Mesenchymal stem cell (in vitro differentiated cells and primary cell): ENCODE data around the gene SIRT7.

ENCODE experiments used
- DNase-seq: peaks from one replicate; pipeline ENCODE4 v3.0.0-alpha.2; 2013
- H2AFZ ChIP-seq: one replicate; pipeline ENCODE4 v1.6.1; 2013; ENCODE audit warnings: low read depth, mild to moderate bottlenecking, control low read depth, inconsistent platforms, low read length, moderate library complexity
- H2AK5ac ChIP-seq: 2 replicates; pipeline ENCODE4 v1.6.1; 2013; ENCODE audit warnings: low read length, moderate library complexity, mild to moderate bottlenecking, inconsistent platforms; ENCODE audit not compliant: severe bottlenecking
- H2BK120ac ChIP-seq: one replicate; pipeline ENCODE4 v1.6.1; 2013; ENCODE audit warnings: low read depth, mild to moderate bottlenecking, inconsistent platforms, low read length, moderate library complexity
- H2BK12ac ChIP-seq, 2 experiments: one replicate each; pipeline ENCODE4 v1.6.1; 2013; ENCODE audit warnings: inconsistent platforms in 2 of 2, low read length in 2 of 2, mild to moderate bottlenecking in 2 of 2, moderate library complexity in 2 of 2, control low read depth in 1 of 2
- H2BK15ac ChIP-seq: one replicate; pipeline ENCODE4 v1.6.1; 2013; ENCODE audit warnings: mild to moderate bottlenecking, low read depth, inconsistent platforms; ENCODE audit not compliant: poor library complexity, severe bottlenecking
- H2BK5ac ChIP-seq: 2 replicates; pipeline ENCODE4 v1.6.1; 2013; ENCODE audit warnings: low read depth, mild to moderate bottlenecking, low read length, control low read depth, inconsistent platforms; ENCODE audit not compliant: poor library complexity, severe bottlenecking
- H3K14ac ChIP-seq, 2 experiments: one replicate each; pipeline ENCODE4 v1.6.1; 2013; ENCODE audit warnings: inconsistent platforms in 2 of 2, low read length in 2 of 2, control low read depth in 1 of 2, mild to moderate bottlenecking in 1 of 2, moderate library complexity in 1 of 2
- H3K18ac ChIP-seq, 2 experiments: one replicate each; pipeline ENCODE4 v1.6.1; 2013; ENCODE audit warnings: inconsistent platforms in 2 of 2, low read length in 2 of 2, control low read depth in 1 of 2, low read depth in 1 of 2, mild to moderate bottlenecking in 1 of 2
- H3K23ac ChIP-seq, 2 experiments: one replicate each; pipeline ENCODE4 v1.6.1; 2013; ENCODE audit warnings: inconsistent platforms in 2 of 2, low read length in 2 of 2, mild to moderate bottlenecking in 2 of 2, moderate library complexity in 2 of 2, control low read depth in 1 of 2
- H3K27ac ChIP-seq: 2 replicates; pipeline ENCODE4 v1.5.1; 2013; ENCODE audit warnings: mild to moderate bottlenecking, moderate library complexity, low read length, control low read depth, inconsistent platforms; ENCODE audit not compliant: poor library complexity, severe bottlenecking
- H3K27me3 ChIP-seq, 2 experiments: 2 replicates each; pipeline versions ENCODE4 v1.6.1 to v1.7.0; 2013; ENCODE audit warnings: low read length in 2 of 2, mild to moderate bottlenecking in 2 of 2, moderate library complexity in 2 of 2, control low read depth in 1 of 2, inconsistent platforms in 1 of 2; ENCODE audit not compliant: control insufficient read depth in 1 of 2, insufficient read depth in 1 of 2
- H3K36me3 ChIP-seq, 2 experiments: 2 replicates each; pipeline versions ENCODE4 v1.6.1 to v1.7.0; 2013; ENCODE audit warnings: low read length in 2 of 2, control low read depth in 1 of 2, inconsistent platforms in 1 of 2, low read depth in 1 of 2, mild to moderate bottlenecking in 1 of 2; ENCODE audit not compliant: insufficient read depth in 2 of 2, control insufficient read depth in 1 of 2
- H3K4ac ChIP-seq, 2 experiments: one replicate each; pipeline ENCODE4 v1.6.1; 2013; ENCODE audit warnings: inconsistent platforms in 2 of 2, low read length in 2 of 2, mild to moderate bottlenecking in 2 of 2, moderate library complexity in 2 of 2, control low read depth in 1 of 2, low read depth in 1 of 2
- H3K4me1 ChIP-seq: 2 replicates; pipeline ENCODE4 v1.6.1; 2013; ENCODE audit warnings: low read depth, low read length, control low read depth; ENCODE audit not compliant: control insufficient read depth, insufficient read depth
- H3K4me2 ChIP-seq: 2 replicates; pipeline ENCODE4 v1.6.1; 2013; ENCODE audit warnings: low read length, mild to moderate bottlenecking, inconsistent platforms; ENCODE audit not compliant: poor library complexity, severe bottlenecking
- H3K4me3 ChIP-seq, 2 experiments: 2 replicates each; pipeline versions ENCODE4 v1.5.1 to v1.7.0; 2013; ENCODE audit warnings: low read length in 2 of 2, mild to moderate bottlenecking in 2 of 2, control low read depth in 1 of 2, low read depth in 1 of 2; ENCODE audit not compliant: insufficient read depth in 1 of 2
- H3K79me1 ChIP-seq: replicated peaks from 2 replicates; pipeline ENCODE4 v1.6.1; 2013; ENCODE audit warnings: mild to moderate bottlenecking, control low read depth, low read length, inconsistent platforms; ENCODE audit not compliant: poor library complexity, severe bottlenecking
- H3K9ac ChIP-seq: 2 replicates; pipeline ENCODE4 v1.7.0; 2013; ENCODE audit warnings: mild to moderate bottlenecking, low read length, moderate library complexity
- H3K9me3 ChIP-seq: 2 replicates; pipeline ENCODE4 v1.7.0; 2013; ENCODE audit warnings: mild to moderate bottlenecking, low read length; ENCODE audit not compliant: control insufficient read depth
- H4K8ac ChIP-seq: one replicate; pipeline ENCODE4 v1.6.1; 2013; ENCODE audit warnings: inconsistent platforms, mild to moderate bottlenecking, low read length, moderate library complexity
- H4K91ac ChIP-seq: one replicate; pipeline ENCODE4 v1.6.1; 2013; ENCODE audit warnings: mild to moderate bottlenecking, low read length, inconsistent platforms
- WGBS: methylation state at CpG from one replicate; pipeline ENCODE4 v1.1.7; 2013; ENCODE audit warnings: mixed read lengths; 5-methylcytosine and 5-hydroxymethylcytosine counted together

Gene SIRT7

DNA sequence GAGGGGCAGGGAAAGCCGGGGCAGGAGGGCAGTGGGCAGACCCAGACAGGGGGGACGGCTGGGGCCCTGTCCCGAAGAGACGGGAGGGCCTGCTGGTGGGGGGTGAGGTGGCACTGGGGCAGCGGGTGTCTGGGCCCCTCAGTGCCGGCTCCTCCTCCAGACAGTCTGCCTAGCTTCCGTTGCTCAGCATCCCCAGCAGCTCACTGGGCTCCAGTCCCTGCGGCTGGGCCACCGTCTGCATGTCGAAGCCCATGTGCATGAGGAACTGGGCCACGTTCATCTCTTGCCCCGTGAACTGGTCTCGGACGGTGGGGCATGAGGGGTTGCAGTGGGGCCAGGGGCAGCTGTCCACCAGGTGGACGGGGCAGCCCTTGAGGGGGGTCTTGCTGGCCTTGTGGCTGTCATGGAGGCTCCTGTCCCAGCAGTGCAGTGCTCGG, 34.8 kb upstream of the SIRT7 start:
- DNase-seq = no peak
- H2AK5ac ChIP-seq = no peak overlapping the region
- no peak overlapping the region for H2AFZ ChIP-seq
- H3K23ac ChIP-seq = no peak overlapping the region
- 89% methylated on average over 16 of the region's 16 CpGs for WGBS
- no peak overlapping the region for H3K9ac ChIP-seq
- H4K91ac ChIP-seq = no peak overlapping the region
- no peak overlapping the region for H3K4ac ChIP-seq
- H3K4me1 ChIP-seq = peaks cover 13% of the 10 kb centered on the region
- no peak overlapping the region for H2BK120ac ChIP-seq
- H3K18ac ChIP-seq = no peak overlapping the region
- H3K27me3 ChIP-seq = peaks cover 1 to 45% of the 10 kb centered on the region in 2 experiments
- H3K79me1 ChIP-seq = no peaks in the 10 kb centered on the region
- H2BK15ac ChIP-seq = no peak overlapping the region
- no peak overlapping the region for H2BK12ac ChIP-seq
- H4K8ac ChIP-seq = peak overlapping the region; percentile 21
- no peak overlapping the region for H3K14ac ChIP-seq
- H3K9me3 ChIP-seq = no peaks in the 10 kb centered on the region
- H3K4me2 ChIP-seq = no peak overlapping the region
- H3K27ac ChIP-seq = no peak overlapping the region
- H2BK5ac ChIP-seq = no peak overlapping the region
- no peaks in the 10 kb centered on the region for H3K36me3 ChIP-seq
- H3K4me3 ChIP-seq = no peak overlapping the region

DNA sequence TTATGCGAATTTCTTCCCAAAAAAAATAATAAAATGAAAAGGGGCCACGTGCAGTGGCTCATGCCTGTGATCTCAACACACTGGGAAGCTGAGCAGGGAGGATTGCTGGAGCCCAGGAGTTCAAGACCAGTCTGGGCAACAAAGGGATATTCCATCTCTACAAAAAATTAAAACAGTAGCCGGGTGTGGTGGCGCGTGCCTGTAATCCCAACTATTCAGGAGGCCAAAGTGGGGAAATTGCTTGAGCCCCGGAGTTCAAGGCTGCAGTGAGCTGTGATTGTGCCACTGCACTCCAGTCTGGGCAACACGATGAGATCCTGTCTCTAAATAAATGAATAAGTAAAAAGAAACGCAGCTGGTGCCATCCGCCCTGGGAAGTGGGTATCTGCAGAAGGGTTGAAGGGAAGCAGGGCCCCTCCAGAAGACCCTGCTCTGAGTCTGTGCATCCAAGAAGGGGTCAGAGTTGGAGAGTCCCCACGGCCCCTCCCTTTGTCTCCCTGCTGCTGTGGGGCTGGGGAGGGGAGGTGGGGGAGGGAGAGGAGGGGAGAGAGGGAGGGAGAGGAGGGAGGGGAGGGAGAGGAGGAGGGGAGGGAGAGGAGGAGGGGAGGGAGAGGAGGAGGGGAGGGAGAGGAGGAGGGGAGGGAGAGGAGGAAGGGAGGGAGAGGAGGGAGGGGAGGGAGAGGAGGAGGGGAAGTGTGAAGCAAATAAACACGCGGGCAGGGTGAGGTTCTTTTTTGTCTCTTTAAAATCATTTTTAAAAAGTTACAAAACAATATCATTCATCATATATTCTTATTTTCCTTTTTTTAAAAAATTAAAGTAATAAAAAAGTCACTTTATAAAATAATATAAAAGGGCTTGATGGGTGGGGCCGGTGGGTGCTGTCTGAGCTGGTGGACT, 34.1 kb upstream of the SIRT7 start:
- peaks cover 13% of the 10 kb centered on the region for H3K4me1 ChIP-seq
- no peak overlapping the region for H3K23ac ChIP-seq
- H2BK120ac ChIP-seq = no peak overlapping the region
- H3K36me3 ChIP-seq = no peaks in the 10 kb centered on the region
- H2BK12ac ChIP-seq = no peak overlapping the region
- no peak overlapping the region for H4K91ac ChIP-seq
- H3K9ac ChIP-seq = no peak overlapping the region
- DNase-seq = no peak
- H3K4me3 ChIP-seq = no peak overlapping the region
- no peak overlapping the region for H4K8ac ChIP-seq
- H3K4me2 ChIP-seq = no peak overlapping the region
- no peak overlapping the region for H2AFZ ChIP-seq
- no peak overlapping the region for H2BK5ac ChIP-seq
- no peak overlapping the region for H2BK15ac ChIP-seq
- WGBS = 71% methylated on average over 10 of the region's 13 CpGs
- H3K27me3 ChIP-seq = peaks cover 0 to 43% of the 10 kb centered on the region in 2 experiments
- no peak overlapping the region for H2AK5ac ChIP-seq
- no peaks in the 10 kb centered on the region for H3K79me1 ChIP-seq
- H3K14ac ChIP-seq = no peak overlapping the region
- H3K18ac ChIP-seq = no peak overlapping the region
- no peaks in the 10 kb centered on the region for H3K9me3 ChIP-seq
- H3K4ac ChIP-seq = no peak overlapping the region
- no peak overlapping the region for H3K27ac ChIP-seq

DNA sequence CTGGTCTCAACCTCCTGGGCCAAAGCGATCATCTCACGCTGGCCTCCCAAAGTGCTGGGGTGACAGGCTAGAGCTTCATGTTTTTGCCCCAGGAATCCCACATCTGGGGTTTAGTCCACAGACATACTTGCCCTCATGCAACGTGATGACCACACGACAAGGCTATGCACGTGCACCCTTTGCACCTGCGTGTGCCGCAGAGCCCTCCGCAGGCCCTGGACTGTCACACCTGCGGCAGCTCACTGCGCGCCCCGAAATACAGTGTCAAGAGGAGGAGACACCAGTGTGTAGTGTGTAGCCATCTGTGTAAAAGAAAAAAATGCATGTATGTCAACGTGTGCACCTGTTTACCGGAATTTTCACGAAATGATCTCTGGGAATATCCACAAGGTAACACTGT, 32.5 kb upstream of the SIRT7 start:
- H3K4me1 ChIP-seq = peaks cover 10% of the 10 kb centered on the region
- no peak overlapping the region for H2BK5ac ChIP-seq
- no peak overlapping the region for H2BK15ac ChIP-seq
- DNase-seq = no peak
- no peak overlapping the region for H2BK12ac ChIP-seq
- H3K18ac ChIP-seq = no peak overlapping the region
- no peak overlapping the region for H4K91ac ChIP-seq
- no peak overlapping the region for H3K14ac ChIP-seq
- no peak overlapping the region for H3K4me3 ChIP-seq
- H3K27me3 ChIP-seq = peaks cover 0 to 33% of the 10 kb centered on the region in 2 experiments
- no peak overlapping the region for H2AK5ac ChIP-seq
- H3K9me3 ChIP-seq = no peaks in the 10 kb centered on the region
- H3K4ac ChIP-seq = no peak overlapping the region
- no peak overlapping the region for H3K27ac ChIP-seq
- H3K23ac ChIP-seq = no peak overlapping the region
- H3K36me3 ChIP-seq = no peaks in the 10 kb centered on the region
- no peak overlapping the region for H4K8ac ChIP-seq
- H3K9ac ChIP-seq = no peak overlapping the region
- 85% methylated on average over 15 of the region's 15 CpGs for WGBS
- H2AFZ ChIP-seq = no peak overlapping the region
- no peaks in the 10 kb centered on the region for H3K79me1 ChIP-seq
- no peak overlapping the region for H3K4me2 ChIP-seq
- H2BK120ac ChIP-seq = no peak overlapping the region

DNA sequence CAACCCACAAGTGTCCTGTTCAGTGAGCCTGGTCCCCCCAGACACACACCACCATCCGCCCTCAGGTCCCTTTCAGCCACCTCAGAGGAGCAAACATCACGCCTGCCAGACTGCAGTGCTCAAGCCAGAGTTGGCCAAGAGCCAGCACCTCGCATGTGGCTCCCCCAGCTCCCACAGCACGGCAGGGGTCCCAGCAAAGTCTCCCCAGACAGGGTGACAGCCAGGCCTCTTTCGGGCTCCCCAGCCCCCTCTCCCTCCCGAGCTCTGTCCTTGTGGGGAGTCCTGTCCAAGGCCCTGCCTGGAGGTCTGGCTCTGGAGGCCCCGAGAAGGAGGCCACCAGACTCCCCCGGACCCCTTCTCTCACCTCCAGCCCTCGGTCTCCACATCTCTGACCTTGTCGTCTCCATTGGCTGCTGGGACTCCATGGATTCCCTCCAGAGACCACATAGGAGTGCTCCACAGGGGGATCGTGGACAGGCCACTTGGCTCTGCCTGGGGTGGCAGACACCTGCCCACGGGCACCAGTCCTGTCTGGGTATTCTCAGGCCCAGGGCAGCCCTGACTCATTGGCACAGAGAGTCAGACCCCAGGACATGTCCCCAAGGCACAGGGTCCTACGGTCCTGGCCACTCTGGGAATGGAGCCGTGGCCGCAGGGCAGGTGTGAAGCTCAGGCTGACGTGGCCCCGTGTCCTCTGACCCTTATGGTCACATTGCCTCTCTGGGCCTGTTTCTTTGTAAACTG, 30.8 kb upstream of the SIRT7 start:
- no peak overlapping the region for H2AK5ac ChIP-seq
- no peaks in the 10 kb centered on the region for H3K79me1 ChIP-seq
- H2BK120ac ChIP-seq = no peak overlapping the region
- H4K91ac ChIP-seq = no peak overlapping the region
- H3K4me3 ChIP-seq = no peak overlapping the region
- no peak overlapping the region for H3K27ac ChIP-seq
- no peak overlapping the region for H2AFZ ChIP-seq
- H3K27me3 ChIP-seq = peaks cover 0 to 34% of the 10 kb centered on the region in 2 experiments
- H2BK15ac ChIP-seq = no peak overlapping the region
- DNase-seq = no peak
- no peak overlapping the region for H3K14ac ChIP-seq
- H3K18ac ChIP-seq = no peak overlapping the region
- no peak overlapping the region for H3K4ac ChIP-seq
- no peak overlapping the region for H3K4me2 ChIP-seq
- H2BK12ac ChIP-seq = no peak overlapping the region
- H3K36me3 ChIP-seq = no peaks in the 10 kb centered on the region
- no peak overlapping the region for H4K8ac ChIP-seq
- H2BK5ac ChIP-seq = no peak overlapping the region
- no peak overlapping the region for H3K9ac ChIP-seq
- 84% methylated on average over 16 of the region's 17 CpGs for WGBS
- no peaks in the 10 kb centered on the region for H3K9me3 ChIP-seq
- peaks cover 2% of the 10 kb centered on the region for H3K4me1 ChIP-seq
- no peak overlapping the region for H3K23ac ChIP-seq
